ENCODE results near the gene PTPRT.

DNA sequence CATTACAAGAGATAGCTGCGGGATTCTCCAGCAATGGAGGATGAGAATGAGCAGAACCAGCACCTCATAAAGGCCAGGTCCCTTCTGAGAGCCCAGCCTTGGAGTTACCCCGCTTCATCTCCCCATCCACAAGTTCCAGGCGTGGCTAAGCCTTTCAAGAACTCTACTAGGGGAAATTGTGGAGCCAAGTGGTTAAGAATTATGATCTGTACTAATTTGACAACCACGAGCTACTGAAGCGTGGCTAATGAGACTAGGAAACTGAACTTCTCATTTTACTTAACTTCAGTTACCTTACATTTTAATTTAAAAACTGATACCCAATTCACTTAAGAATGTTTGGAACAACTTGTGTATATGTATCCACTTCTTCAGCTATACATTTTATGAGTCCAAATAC is 401.0 kb downstream of the PTPRT start:
- TF ChIP-seq, protein P1, sequence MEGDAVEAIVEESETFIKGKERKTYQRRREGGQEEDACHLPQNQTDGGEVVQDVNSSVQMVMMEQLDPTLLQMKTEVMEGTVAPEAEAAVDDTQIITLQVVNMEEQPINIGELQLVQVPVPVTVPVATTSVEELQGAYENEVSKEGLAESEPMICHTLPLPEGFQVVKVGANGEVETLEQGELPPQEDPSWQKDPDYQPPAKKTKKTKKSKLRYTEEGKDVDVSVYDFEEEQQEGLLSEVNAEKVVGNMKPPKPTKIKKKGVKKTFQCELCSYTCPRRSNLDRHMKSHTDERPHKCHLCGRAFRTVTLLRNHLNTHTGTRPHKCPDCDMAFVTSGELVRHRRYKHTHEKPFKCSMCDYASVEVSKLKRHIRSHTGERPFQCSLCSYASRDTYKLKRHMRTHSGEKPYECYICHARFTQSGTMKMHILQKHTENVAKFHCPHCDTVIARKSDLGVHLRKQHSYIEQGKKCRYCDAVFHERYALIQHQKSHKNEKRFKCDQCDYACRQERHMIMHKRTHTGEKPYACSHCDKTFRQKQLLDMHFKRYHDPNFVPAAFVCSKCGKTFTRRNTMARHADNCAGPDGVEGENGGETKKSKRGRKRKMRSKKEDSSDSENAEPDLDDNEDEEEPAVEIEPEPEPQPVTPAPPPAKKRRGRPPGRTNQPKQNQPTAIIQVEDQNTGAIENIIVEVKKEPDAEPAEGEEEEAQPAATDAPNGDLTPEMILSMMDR (IDR thresholded peaks at IDR 0.05), result no peak
- TF ChIP-seq POLR2A (IDR thresholded peaks at IDR 0.05), result no peak
